ENCODE measurements around the gene MYH11.
"Not testable (repeated sequence)": the region's sequence is repeated elsewhere in the genome, so short reads cannot be mapped to it uniquely, and the experiment has no call there.

Gene MYH11

GRCh38 chr16:15701367-15701766 lies 155.5 kb downstream of the MYH11 start:
- peaks cover 49% of the 10 kb centered on the region for H3K36me3 ChIP-seq (ENCODE audit: insufficient read depth, low read depth, low read length)
- H3K27me3 ChIP-seq (ENCODE audit: insufficient read depth, low read length), result no peaks in the 10 kb centered on the region
- H3K9ac ChIP-seq (ENCODE audit: low read depth, low read length), result no peak overlapping the region
- no peaks in the 10 kb centered on the region for H3K9me3 ChIP-seq (ENCODE audit: insufficient read depth, low read depth, low read length)
- H3K4me1 ChIP-seq (ENCODE audit: insufficient read depth, low read length), result no peaks in the 10 kb centered on the region
- no peak overlapping the region for H3K4me3 ChIP-seq (ENCODE audit: low read length)
- H3K27ac ChIP-seq (ENCODE audit: low read length), result no peak overlapping the region

GRCh38 chr16:15699819-15700218 lies 157.0 kb downstream of the MYH11 start:
- Histone ChIP-seq H3K4me1 (ENCODE audit: insufficient read depth, low read length) (no peaks in the 10 kb centered on the region), H3K27ac (ENCODE audit: low read length) (no peak overlapping the region), H3K9ac (ENCODE audit: low read depth, low read length) (no peak overlapping the region), H3K4me3 (ENCODE audit: low read length) (no peak overlapping the region), H3K9me3 (ENCODE audit: insufficient read depth, low read depth, low read length) (no peaks in the 10 kb centered on the region), H3K36me3 (ENCODE audit: insufficient read depth, low read depth, low read length) (peaks cover 61% of the 10 kb centered on the region), H3K27me3 (ENCODE audit: insufficient read depth, low read length) (no peaks in the 10 kb centered on the region)

GRCh38 chr16:15694499-15694898 lies 162.3 kb downstream of the MYH11 start:
- H3K4me1 ChIP-seq (ENCODE audit: insufficient read depth, low read length), result no peaks in the 10 kb centered on the region
- H3K4me3 ChIP-seq (ENCODE audit: low read length), result no peak overlapping the region
- peaks cover 69% of the 10 kb centered on the region for H3K36me3 ChIP-seq (ENCODE audit: insufficient read depth, low read depth, low read length)
- no peaks in the 10 kb centered on the region for H3K9me3 ChIP-seq (ENCODE audit: insufficient read depth, low read depth, low read length)
- H3K27me3 ChIP-seq (ENCODE audit: insufficient read depth, low read length), result no peaks in the 10 kb centered on the region
- no peak overlapping the region for H3K27ac ChIP-seq (ENCODE audit: low read length)
- H3K9ac ChIP-seq (ENCODE audit: low read depth, low read length), result no peak overlapping the region

GRCh38 chr16:15692508-15692907 lies 164.3 kb downstream of the MYH11 start:
- H3K27ac ChIP-seq (ENCODE audit: low read length); H3K9ac ChIP-seq (ENCODE audit: low read depth, low read length); H3K4me1 ChIP-seq (ENCODE audit: insufficient read depth, low read length); H3K27me3 ChIP-seq (ENCODE audit: insufficient read depth, low read length); H3K4me3 ChIP-seq (ENCODE audit: low read length); H3K9me3 ChIP-seq (ENCODE audit: insufficient read depth, low read depth, low read length): not testable (repeated sequence)
- peaks cover 72% of the 10 kb centered on the region for H3K36me3 ChIP-seq (ENCODE audit: insufficient read depth, low read depth, low read length)

GRCh38 chr16:15691046-15691445 lies 165.8 kb downstream of the MYH11 start:
- H3K4me3 ChIP-seq (ENCODE audit: low read length), result no peak overlapping the region
- H3K4me1 ChIP-seq (ENCODE audit: insufficient read depth, low read length), result no peaks in the 10 kb centered on the region
- peaks cover 68% of the 10 kb centered on the region for H3K36me3 ChIP-seq (ENCODE audit: insufficient read depth, low read depth, low read length)
- H3K9ac ChIP-seq (ENCODE audit: low read depth, low read length), result no peak overlapping the region; the same call in 1 of the 2 replicates
- no peaks in the 10 kb centered on the region for H3K27me3 ChIP-seq (ENCODE audit: insufficient read depth, low read length)
- no peaks in the 10 kb centered on the region for H3K9me3 ChIP-seq (ENCODE audit: insufficient read depth, low read depth, low read length)
- H3K27ac ChIP-seq (ENCODE audit: low read length), result no peak overlapping the region

GRCh38 chr16:15690296-15690695 lies 166.5 kb downstream of the MYH11 start:
- Histone ChIP-seq H3K27ac (ENCODE audit: low read length) (no peak overlapping the region), H3K9me3 (ENCODE audit: insufficient read depth, low read depth, low read length) (no peaks in the 10 kb centered on the region), H3K4me1 (ENCODE audit: insufficient read depth, low read length) (no peaks in the 10 kb centered on the region), H3K36me3 (ENCODE audit: insufficient read depth, low read depth, low read length) (peaks cover 66% of the 10 kb centered on the region), H3K27me3 (ENCODE audit: insufficient read depth, low read length) (no peaks in the 10 kb centered on the region), H3K4me3 (ENCODE audit: low read length) (no peak overlapping the region), H3K9ac (ENCODE audit: low read depth, low read length) (no peak overlapping the region)

- peaks cover 56% of the 10 kb centered on the region for H3K36me3 ChIP-seq (ENCODE audit: insufficient read depth, low read depth, low read length)
These were observed 167.5 kb downstream of the MYH11 start for GRCh38 chr16:15689290-15689689.

GRCh38 chr16:15686287-15686686 lies 170.5 kb downstream of the MYH11 start:
- Histone ChIP-seq H3K9ac (ENCODE audit: low read depth, low read length) (no peak overlapping the region), H3K36me3 (ENCODE audit: insufficient read depth, low read depth, low read length) (peaks cover 45% of the 10 kb centered on the region), H3K4me3 (ENCODE audit: low read length) (no peak overlapping the region), H3K27ac (ENCODE audit: low read length) (no peak overlapping the region), H3K27me3 (ENCODE audit: insufficient read depth, low read length) (no peaks in the 10 kb centered on the region), H3K4me1 (ENCODE audit: insufficient read depth, low read length) (no peaks in the 10 kb centered on the region), H3K9me3 (ENCODE audit: insufficient read depth, low read depth, low read length) (no peaks in the 10 kb centered on the region)

More at GRCh38 chr16:15689290-15689689, 167.5 kb downstream of the MYH11 start:
- H3K27ac ChIP-seq (ENCODE audit: low read length), result no peak overlapping the region
- no peak overlapping the region for H3K4me3 ChIP-seq (ENCODE audit: low read length)
- no peaks in the 10 kb centered on the region for H3K9me3 ChIP-seq (ENCODE audit: insufficient read depth, low read depth, low read length)
- no peaks in the 10 kb centered on the region for H3K27me3 ChIP-seq (ENCODE audit: insufficient read depth, low read length)
- no peak overlapping the region for H3K9ac ChIP-seq (ENCODE audit: low read depth, low read length)
- H3K4me1 ChIP-seq (ENCODE audit: insufficient read depth, low read length), result no peaks in the 10 kb centered on the region

- H3K36me3 ChIP-seq (ENCODE audit: insufficient read depth, low read depth, low read length), result peaks cover 41% of the 10 kb centered on the region
These were observed 174.7 kb downstream of the MYH11 start for GRCh38 chr16:15682105-15682570.

GRCh38 chr16:15677447-15677846 lies 179.4 kb downstream of the MYH11 start:
- peaks cover 25% of the 10 kb centered on the region for H3K36me3 ChIP-seq (ENCODE audit: insufficient read depth, low read depth, low read length)
- H3K9ac ChIP-seq (ENCODE audit: low read depth, low read length), result no peak overlapping the region
- H3K4me3 ChIP-seq (ENCODE audit: low read length), result no peak overlapping the region
- H3K4me1 ChIP-seq (ENCODE audit: insufficient read depth, low read length), result no peaks in the 10 kb centered on the region
- no peaks in the 10 kb centered on the region for H3K9me3 ChIP-seq (ENCODE audit: insufficient read depth, low read depth, low read length)
- no peaks in the 10 kb centered on the region for H3K27me3 ChIP-seq (ENCODE audit: insufficient read depth, low read length)
- no peak overlapping the region for H3K27ac ChIP-seq (ENCODE audit: low read length)

More at GRCh38 chr16:15682105-15682570, 174.7 kb downstream of the MYH11 start:
- no peak overlapping the region for H3K9ac ChIP-seq (ENCODE audit: low read depth, low read length)
- H3K27me3 ChIP-seq (ENCODE audit: insufficient read depth, low read length), result no peaks in the 10 kb centered on the region
- no peaks in the 10 kb centered on the region for H3K4me1 ChIP-seq (ENCODE audit: insufficient read depth, low read length)
- H3K9me3 ChIP-seq (ENCODE audit: insufficient read depth, low read depth, low read length), result no peaks in the 10 kb centered on the region
- no peak overlapping the region for H3K27ac ChIP-seq (ENCODE audit: low read length)
- H3K4me3 ChIP-seq (ENCODE audit: low read length), result no peak overlapping the region

GRCh38 chr16:15676506-15676905 lies 180.3 kb downstream of the MYH11 start:
- Histone ChIP-seq H3K36me3 (ENCODE audit: insufficient read depth, low read depth, low read length) (peaks cover 25% of the 10 kb centered on the region), H3K9ac (ENCODE audit: low read depth, low read length) (no peak overlapping the region), H3K9me3 (ENCODE audit: insufficient read depth, low read depth, low read length) (no peaks in the 10 kb centered on the region), H3K4me3 (ENCODE audit: low read length) (no peak overlapping the region), H3K4me1 (ENCODE audit: insufficient read depth, low read length) (no peaks in the 10 kb centered on the region), H3K27me3 (ENCODE audit: insufficient read depth, low read length) (no peaks in the 10 kb centered on the region), H3K27ac (ENCODE audit: low read length) (no peak overlapping the region)

- Histone ChIP-seq H3K9me3 (ENCODE audit: insufficient read depth, low read depth, low read length) (no peaks in the 10 kb centered on the region), H3K27ac (ENCODE audit: low read length) (no peak overlapping the region), H3K27me3 (ENCODE audit: insufficient read depth, low read length) (no peaks in the 10 kb centered on the region), H3K4me3 (ENCODE audit: low read length) (no peak overlapping the region), H3K9ac (ENCODE audit: low read depth, low read length) (no peak overlapping the region), H3K36me3 (ENCODE audit: insufficient read depth, low read depth, low read length) (peaks cover 24% of the 10 kb centered on the region), H3K4me1 (ENCODE audit: insufficient read depth, low read length) (no peaks in the 10 kb centered on the region)
These were observed 182.3 kb downstream of the MYH11 start for GRCh38 chr16:15674571-15674970.

All from iPS-20b (cell line).